HL-60/S4 treated with retinoic acid at 250 ng/mL for 4 days and 3 days (cell line): Measurements from ENCODE around the gene DCAF11.

Experiments used
- in situ Hi-C: fragments of 300-500 bp; cut with MboI; formaldehyde crosslinking; loops from 2 replicates; pipeline ENCODE4 v1.7.0; 2022; ENCODE audit warnings: low sequenced_read_pairs

Gene DCAF11

DNA sequence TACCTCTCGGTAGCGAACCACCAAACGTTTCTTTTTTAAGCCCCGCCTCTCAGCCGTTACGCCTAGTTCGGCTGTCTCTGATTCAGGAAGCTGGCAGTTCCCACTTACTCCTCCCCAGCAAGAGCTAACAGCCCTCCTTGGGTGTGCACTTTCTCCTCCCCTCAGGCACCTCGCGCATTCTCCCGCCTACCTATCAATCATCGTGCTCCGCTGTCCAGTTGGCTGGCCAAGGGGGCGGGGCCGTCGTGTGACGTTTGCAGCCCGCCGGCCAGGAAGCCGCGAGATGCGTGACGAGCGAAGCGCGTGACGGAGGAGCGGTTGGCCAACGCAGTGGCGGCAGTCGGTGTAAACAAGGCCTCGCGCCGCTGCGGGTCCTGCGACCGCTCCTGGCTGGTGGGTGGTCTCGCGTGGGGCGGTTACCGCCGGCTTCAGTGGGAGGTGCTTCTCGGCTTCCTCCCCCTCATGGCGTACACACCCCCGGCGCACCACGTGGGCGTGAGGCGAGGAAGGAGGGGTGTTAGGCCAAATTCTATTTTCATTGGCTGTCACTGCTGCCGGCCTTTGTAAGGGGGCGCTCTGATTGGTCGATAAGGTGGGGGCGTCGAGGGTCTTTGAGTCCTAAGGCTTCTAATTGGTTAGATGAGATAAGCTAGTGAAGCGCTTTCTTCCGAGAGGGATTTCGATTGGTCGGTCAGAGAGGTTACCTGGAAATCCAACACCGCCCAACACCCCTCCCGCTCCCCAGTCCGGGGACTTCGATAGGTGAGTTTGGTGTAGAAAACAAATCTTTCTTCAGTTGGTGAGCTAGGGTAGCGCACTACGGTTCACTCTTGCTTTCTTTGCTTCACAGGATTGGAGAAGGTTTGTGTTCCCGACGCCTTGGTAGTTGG is at the start of gene DCAF11, which contains the start of gene NRL:
DCAF11 (plus strand) TSS at position 246 of the 890 bp plus-strand sequence. CDS start 818 bp downstream, outside the sequence.
NRL (minus strand) TSS at position 418 of the 890 bp plus-strand sequence. CDS start 32,101 bp downstream, outside the sequence.
- in situ Hi-C loops: no loop called here

DNA sequence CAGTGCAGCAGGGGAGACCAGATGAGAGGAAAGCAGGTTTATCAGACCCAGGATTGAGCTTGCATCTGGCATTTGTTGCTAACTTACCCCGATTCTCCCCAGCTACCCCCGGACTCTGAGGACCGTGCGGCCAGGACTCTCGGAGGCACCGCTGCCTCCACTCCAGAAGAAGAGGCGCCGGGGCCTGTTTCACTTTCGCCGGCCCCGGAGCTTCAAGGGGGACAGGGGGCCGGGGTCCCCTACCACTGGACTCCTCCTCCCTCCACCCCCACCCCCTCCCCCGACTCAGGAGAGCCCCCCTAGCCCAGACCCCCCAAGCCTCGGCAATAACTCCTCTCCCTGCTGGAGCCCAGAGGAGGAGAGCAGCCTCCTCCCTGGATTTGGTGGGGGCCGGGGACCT is 49.7 kb upstream of the DCAF11 start:
- in situ Hi-C loops: no loop called here

DNA sequence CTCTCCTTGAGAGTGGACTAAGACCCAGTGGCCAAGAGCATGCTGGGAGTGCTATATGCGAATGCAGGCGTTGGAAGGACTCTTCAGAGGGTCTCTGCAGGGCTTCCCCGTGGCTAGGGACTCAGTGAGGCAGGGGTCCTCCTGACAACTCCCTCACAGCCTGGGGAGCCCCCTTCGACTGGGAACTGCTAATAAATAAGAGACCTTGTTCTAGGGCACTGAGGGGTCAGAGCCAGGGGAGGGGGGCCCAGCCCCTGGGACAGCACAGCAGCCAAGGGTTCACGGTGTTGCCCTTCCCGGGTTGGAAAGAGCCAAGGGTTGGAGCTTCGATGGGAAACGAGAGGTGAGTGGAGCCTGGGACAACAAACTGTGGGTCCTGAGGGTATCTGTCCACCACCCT is 49.2 kb upstream of the DCAF11 start:
- in situ Hi-C loops: no loop called here

DNA sequence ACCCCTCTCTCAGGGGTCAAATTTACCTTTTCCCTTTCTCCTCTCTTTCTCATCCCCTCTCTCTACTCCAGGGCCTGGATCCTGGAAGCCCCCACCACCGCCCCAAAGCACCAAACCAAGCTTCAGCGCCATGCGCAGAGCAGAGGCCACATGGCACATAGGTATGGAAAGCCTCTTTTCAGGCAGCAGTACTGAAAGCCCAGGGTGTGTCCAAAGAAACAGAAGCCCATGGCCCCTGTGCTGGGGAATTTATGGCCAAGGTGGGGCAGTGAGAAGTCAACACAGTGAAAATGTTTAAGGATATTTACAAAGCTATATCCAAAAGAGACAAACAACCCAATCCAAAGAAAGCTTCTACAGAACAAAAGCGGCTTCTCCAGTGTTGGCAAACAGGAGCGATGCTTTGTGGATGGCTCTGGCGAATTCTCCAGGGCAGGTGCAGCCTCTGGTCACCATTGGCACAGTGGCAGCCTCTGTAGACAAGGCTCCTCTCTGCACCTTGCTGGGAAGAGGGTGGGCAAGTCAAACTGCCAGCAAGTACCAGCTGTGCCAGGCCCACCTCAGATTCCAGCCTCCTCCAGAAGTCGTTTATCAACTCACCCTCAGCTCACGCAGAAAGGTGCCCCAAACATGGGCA is 48.0 kb upstream of the DCAF11 start:
- in situ Hi-C loops: no loop called here

DNA sequence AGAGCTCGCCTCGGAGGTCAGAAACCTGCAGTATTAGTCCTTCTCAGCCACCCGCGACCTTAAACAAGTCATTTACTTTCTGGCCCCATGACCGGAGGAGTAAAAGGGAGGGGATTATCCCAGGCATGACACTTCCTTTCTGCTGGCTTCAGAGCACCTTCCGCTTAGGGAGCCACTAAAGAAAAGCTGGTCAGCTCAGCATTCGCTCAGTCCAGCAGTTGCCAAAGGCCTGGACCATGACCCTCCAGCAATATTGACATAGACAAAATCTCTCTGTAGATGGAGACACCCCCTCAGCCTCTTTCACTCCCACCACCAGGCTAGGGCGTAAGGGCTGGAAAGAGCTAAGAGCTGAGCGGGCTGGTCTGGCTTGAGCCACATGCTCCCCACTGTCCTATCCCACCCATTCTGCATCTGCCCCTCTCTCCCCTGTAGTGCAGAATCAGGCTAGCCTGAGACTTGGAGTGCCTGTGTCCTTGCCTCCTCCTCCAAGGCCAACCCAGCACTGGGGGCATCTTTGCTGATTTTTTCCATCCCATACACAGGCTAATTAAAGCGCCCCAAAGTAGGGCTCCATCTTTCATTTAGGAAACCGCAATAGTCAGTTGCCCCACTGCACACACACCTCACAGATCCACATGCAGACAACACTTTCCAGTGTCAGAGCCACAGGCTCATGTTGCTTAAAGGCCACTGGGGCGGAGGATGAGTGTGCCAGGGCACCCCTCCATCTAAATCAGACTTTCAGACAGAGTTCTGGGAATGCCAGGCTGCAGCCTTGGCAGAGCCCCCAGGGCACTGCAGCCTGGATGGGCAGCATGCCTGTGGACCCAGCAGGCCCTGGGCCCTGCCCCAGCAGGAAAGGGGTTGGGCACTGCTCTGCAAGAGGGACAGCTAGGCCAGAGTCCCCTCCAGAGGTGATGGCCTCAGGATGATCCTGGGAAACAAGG is 47.2 kb upstream of the DCAF11 start:
- in situ Hi-C loops: no loop called here

DNA sequence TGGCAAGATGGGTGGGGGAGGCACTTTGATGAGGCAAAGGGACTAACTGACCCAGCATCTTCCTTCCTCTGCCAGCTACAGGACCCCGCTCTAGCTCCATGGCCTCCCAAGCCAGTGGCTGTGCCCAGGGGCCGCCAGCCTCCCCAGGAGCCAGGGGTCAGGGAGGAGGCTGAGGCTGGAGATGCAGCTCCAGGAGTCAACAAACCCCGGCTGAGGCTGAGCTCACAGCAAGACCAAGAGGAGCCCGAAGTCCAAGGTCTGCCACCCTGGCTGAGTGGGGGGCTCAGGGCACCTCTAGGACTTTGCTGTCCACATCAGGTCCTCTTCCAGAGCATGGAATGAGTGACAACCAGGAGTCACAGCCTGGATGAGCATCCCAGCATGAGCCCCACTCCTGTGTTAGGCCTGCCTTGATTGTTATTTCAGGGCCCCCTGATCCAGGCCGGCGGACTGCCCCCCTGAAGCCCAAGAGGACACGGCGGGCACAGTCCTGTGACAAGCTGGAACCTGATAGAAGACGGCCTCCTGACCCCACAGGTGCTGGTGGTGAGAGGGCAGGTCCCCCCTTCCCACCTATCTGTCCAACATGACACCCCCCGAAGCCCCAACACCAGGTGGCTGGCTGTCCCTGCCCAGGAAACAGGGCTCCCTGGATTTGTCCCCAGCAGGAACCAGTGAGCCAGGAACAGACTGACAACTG is 45.7 kb upstream of the DCAF11 start:
- in situ Hi-C loops: no loop called here

DNA sequence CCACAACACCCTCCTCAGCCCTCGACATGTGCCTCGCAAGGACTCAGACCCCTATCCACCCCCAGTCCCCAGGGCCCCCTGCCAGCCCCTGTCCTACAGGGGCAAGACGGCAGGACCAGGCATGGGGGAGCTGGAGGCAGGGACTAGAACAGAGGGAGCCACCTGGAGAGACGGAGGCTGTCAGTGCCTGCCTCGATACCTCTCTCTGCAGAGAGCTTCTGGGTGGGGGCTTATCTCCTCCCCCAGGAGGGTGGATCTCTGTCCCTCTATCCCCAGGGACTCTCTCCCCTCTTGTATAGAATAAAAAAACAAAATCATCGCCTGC is 45.2 kb upstream of the DCAF11 start:
- in situ Hi-C loops: no loop called here

DNA sequence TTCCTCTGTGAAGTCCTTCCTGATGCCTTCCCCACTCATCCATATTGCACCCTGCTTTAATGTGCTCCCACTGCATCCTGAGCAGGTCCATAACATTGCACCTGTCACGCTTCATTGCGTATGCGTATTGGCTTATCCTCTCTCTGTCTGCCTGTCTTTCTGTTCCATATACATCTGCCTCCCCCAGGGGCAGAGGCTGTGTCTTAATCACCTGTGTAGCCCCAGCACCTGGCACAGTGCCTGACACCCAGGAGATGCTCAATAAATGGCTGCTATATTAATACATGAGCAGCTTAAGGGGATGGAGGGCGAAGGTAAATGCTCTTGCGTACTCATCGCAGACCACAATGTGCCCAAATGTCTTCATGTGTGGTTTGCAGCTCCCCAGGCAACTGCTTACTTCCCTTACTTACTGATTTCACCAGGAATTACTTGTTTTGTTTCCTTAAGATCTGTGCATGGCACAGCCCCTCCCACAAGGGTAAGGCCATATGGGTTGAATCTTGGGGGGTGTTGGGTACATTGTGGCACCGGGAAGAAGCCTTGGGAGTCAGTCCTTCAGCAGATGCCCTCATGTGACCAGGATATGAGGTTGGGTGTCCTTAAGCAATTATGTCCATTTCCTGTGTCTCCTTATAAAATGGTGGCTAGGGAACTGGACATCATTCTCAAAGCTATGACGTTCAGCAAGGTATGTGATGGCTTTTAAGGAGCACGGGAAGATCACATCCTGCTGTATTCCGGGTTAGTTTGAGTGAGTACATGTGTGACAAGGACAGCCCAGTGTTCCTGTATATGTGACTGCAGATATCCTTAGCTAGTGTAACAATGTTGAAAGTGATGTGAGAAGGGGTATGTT is 44.1 kb upstream of the DCAF11 start:
- in situ Hi-C loops: no loop called here

DNA sequence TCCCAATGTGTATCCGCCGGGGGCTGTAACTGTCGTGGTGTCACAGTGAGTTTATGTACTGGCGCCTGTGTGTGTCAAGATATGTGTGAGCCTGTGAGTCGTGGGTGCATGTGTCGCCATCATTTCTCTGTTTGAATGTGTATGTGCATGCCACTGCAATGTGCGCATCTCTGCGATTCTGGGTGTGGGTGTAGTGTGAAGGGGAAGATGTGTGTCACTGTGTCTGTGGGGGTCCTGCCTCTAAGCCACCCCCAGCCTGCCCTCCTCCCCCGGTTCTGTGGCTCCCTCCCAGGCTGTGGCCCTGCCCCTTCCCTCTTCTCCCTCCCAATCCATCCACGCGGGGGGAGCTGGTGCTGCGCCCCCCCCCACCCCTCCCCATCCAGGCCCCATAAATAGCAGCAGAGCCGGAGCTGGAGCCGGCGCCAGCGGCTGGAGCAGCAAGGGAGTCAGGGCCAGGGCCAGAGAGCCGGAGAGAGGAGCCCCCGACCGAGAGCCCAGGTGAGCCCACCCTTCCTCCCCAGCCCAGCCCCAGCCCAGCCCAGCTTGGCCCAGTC is 43.4 kb upstream of the DCAF11 start, which contains the start of gene CPNE6:
CPNE6 (plus strand) TSS at position 419 of the 554 bp plus-strand sequence. CDS start 1,375 bp downstream, outside the sequence.
- in situ Hi-C loops: no loop called here

DNA sequence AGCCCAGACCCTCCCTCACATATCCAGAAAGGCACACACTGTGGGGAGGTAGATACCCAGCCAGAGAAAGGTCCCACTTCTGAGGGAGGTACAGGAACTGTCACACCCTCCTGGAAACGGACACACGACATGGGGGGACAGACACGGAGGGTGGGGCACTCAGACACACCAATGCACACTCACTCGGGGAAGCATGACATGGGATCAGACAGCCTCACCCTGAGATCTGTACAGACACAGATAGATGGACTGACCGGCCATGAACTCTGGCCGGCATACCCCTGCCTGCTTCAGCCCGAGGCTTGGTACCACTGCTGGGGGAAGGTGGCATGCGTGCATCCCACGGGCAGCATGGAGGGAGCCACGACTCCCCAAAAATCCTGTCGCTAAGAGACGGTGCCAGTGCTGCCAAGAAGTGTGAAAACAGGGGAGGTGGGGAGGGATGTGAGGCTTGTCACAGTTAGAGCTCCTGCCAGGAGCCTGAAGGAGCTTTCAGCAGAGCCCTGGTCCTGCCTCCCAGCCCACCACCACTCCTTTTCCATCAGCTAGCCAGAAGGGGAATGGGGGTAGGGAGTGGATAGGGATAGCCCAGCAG is 42.6 kb upstream of the DCAF11 start:
- in situ Hi-C loops: no loop called here

DNA sequence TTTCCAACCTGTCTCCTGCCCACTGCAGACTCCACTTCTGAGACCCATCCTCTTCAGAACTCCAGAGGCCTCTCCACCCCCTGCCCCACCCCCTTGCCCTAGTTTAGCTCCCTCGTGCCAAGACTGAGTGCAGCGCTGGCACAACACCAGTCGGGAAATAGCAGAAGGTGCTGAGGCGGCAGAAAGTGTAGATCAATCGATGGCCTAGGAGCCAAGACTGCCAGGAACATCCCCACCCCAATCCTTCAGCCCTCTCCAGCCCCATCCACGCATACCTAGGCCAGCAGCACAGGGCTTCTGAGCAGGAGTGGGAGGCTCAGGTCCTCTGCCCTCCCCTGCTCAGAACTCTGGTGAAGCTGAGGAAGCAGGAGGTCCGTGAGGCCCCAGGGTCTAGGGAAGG is 42.1 kb upstream of the DCAF11 start:
- in situ Hi-C loops: no loop called here

DNA sequence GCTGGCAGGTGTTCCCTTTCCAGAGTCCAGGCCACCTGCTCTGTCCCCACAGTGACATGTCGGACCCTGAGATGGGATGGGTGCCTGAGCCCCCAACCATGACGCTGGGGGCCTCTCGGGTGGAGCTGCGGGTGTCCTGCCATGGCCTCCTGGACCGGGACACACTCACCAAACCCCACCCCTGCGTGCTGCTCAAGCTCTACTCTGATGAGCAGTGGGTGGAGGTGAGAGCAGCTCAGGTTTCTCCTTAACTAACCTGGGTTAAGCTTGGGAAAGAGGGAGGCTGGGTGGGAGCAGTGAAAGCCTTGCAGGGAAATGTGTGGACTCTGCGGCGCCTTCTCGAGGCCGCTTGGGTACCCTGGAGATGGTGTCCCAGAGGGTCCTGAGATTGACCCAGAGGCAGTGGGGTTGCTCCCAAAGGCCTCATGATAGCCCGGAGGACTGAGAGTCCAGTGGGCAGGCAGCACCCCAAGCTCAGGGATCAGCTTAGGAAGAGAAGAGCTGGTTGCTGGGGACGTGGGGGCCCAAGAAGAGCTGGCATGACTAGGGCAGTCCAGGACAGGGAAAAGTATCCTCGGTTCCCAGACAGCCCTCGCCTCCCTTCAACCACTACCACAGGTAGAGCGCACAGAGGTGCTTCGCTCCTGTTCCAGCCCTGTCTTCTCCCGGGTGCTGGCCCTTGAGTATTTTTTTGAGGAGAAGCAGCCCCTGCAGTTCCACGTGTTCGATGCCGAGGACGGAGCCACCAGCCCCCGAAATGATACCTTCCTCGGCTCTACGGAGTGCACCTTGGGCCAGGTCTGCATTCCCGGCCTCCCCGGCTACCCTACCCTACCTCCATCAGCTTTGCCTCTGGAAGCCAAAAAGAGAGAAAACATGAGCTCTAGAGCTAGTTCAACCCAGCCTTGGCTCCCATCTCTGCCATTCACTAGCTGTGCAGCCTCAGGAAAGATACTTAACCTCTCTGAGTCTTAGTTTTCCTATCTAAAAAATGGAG is 41.4 kb upstream of the DCAF11 start:
- in situ Hi-C loops: no loop called here

DNA sequence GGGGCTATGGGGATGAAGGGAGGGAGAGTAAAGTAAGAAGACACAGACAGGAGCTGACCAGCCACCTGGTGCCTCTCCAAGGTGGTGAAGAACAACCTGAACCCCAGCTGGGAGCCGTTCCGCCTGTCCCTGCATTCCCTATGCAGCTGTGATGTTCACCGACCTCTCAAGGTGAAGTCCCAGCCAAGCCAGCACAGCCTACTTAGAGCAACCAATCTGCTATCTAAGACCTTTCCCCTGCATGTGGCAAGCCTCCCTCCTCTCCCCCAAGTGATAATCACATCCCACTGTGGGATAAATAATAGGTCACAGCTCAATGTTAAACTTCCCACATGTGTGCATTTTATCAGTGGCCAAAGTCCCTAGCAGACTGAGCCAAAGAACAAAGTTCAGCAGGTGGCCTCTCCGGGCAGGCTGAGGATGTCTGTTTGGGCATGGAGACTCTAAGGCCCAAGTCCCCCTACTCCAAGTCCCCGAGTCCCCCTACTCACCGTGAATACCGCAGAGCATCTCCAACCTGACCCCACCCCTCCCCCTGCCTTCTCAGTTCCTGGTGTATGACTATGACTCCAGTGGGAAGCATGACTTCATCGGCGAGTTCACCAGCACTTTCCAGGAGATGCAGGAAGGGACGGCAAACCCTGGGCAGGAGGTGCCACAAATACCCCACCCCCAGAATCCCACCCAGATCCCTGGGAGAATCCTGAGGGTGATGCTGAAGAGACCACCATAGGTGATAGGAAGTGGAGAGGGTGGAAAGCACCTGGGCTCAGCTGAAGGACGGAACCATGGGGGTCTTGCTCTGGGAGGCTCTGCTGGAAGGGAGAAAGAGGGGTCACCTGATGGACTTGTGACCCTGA is 39.7 kb upstream of the DCAF11 start:
- in situ Hi-C loops: no loop called here

DNA sequence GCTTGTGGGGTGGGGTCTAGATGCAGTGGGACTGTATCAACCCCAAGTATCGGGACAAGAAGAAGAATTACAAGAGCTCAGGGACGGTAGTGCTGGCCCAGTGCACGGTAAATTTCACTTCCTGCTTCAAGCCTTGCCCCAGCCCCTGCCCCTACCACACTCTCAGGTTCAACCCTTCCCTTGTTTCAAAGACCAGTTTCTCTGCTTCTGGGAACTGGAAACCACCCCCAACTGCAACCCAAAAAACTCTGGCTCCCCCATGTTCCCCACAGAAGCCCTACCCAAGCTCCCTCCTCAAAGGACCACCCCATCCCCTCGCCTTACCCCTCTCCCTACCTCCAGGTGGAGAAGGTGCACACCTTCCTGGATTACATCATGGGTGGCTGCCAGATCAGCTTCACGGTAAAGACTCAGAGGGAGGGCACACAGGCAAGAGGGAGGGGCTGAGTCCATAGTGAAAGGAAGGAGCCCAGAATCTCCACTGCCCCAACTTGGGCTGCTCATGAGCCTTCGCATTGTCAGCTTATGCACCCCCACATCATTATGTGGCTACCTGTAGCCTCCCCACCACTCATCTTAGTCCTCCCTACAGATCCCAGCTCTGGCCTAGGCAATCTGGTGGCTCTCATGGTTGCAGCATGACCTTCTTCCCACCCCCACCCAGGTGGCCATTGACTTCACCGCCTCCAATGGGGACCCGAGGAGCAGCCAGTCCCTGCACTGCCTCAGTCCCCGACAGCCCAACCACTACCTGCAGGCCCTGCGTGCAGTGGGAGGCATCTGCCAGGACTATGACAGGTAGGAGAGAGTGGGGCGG is 38.9 kb upstream of the DCAF11 start:
- in situ Hi-C loops: no loop called here

DNA sequence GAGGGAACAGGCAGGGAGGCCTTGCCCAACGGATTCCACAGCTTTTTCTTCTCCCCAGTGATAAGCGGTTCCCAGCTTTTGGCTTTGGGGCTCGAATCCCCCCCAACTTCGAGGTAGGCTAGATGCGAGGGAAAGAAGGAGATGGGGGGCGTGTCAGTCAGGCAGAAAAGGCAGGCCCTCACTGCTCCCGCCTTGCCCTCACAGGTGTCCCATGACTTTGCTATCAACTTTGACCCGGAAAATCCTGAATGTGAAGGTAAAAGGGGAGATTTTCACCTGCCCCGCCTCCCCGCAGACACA is 38.3 kb upstream of the DCAF11 start:
- in situ Hi-C loops: no loop called here

DNA sequence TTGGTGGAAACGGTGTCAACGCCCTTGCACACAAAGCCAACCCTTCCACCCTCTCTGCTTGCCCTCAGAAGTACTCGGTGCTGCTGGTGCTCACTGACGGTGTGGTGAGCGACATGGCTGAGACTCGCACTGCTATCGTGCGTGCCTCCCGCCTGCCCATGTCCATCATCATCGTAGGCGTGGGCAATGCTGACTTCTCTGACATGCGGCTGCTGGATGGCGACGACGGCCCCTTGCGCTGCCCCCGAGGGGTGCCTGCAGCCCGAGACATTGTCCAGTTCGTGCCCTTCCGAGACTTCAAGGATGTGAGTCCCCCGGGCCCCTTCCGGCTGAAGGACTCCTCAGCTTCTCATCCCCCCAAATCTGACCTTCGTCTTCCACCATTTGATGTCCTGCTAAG is 37.5 kb upstream of the DCAF11 start:
- in situ Hi-C loops: no loop called here
